NCI-H526 treated with DMSO at 0.1 percent for 48 hours (cell line): ENCODE measurements around the gene TFEB.

Experiments used
- DNase-seq: peaks from one replicate; lab custom pipeline; 2025; lab: John Stamatoyannopoulos, UW

The TFEB gene

DNA sequence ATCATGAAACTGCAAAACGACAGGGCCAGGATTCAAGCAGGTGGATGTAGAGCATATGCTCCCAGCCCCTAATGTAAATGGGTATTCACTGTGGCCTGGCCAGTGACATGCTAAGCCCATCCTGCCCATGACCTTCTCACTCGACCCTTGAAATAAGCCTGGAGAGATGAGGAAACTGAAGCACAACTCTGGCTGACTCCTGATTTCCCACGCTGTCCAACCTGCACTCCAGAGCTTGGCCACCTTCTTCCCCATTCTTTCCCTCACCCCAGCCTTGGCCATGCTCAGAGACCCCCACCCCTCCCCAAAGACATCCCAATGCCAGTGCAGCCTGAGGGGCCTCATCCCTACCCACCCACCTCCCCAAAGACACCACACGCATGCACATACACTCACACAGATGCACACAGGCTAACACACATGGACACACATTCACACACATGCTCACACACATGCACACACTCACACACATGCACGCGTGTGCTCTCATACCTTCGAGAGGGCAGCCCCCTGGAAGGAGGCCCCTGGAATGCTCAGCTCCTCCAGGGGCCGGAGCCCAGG lies 12.4 kb downstream of the TFEB start:
- no peak for DNase-seq

DNA sequence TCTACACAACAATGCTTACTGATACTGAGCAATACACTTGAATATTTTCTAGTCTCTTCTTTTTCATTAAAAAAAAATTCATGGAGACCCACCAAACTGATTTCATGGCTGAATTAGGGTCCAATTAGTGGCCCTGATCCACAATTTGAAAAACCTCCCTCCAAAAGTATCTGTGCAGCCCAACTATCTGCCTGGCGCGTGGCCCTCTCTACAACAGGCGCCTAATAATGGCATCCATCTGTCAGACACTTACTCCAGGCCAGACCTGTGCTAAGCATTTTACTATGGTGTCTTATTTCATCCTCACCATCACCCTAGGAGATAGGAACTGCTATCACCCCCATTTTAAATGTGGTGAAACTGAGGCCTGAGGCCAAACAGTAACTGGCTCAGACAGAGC lies 14.0 kb downstream of the TFEB start:
- no peak for DNase-seq

DNA sequence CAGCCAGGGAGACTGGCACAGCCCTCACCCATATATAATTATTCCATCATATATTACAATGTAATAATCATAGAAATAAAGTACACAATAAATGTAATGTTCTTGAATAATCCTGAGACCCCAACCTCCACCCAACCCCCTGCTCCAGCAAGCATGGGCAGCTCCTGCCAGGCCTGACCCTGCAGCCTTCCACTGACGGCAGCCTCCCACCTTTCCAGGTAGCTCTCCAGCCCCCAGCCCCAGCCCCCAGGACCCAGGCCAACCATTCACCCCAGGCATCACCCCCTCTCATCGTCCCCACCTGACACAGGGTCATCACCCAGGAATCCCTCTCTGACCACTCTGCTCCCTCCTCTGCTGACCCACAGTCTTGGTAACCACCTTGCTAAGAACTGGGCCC lies 14.6 kb downstream of the TFEB start:
- DNase-seq = no peak

DNA sequence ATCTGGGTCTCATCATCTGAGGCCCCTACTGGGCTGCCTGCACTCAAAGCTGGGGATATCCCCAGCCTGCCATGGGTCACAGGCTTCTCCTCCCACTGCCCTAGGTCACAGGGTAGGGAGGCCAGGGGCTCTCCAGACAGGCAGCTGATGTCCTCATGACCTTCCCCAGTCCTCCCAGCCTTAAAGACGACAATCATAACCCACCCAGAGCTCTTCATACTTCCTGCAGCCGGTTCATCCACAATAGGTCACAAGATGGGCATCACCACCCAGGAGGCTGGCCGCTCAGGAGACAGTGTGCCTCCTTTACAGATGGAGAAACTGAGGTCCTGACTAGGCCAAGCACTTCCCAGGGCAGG lies 15.2 kb downstream of the TFEB start:
- no peak for DNase-seq

DNA sequence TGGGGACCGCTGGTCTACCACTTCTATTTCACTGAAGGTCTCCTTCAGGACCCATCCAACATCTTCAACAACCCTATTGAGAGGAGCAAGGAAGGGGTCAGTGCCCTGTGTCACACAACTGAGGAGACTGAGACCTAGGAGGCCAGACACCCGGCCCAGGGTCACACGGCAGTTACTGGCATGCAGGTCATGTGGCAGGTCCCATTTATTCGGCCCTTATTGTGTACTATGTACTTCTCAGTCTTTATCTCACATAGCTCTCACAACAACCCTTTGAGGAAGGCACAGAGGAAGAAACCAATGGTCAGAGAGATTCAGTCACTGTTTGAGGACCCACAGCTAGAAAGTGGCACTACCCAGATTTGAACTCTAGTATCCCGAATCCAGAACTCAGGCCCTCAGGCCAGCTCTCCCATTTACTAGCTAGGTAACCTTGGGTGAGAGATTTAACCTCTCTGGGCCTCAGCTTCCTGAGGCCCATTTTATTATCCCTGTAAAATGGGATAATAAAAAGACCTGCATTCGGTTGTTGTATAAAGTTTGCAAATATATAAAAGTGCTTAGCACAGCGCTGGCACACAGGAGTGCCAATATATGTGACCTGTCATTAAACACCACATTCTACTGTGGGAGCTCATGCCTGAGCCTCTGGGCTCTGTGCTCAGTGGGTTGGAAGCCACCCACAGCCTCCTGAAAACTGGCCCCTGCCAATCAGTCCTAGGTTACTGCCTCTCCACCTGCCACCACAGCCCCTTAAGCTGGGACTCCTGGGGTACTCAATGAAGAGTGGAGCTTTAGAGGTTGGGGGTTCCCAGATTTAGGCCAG lies 15.8 kb downstream of the TFEB start:
- no peak for DNase-seq

DNA sequence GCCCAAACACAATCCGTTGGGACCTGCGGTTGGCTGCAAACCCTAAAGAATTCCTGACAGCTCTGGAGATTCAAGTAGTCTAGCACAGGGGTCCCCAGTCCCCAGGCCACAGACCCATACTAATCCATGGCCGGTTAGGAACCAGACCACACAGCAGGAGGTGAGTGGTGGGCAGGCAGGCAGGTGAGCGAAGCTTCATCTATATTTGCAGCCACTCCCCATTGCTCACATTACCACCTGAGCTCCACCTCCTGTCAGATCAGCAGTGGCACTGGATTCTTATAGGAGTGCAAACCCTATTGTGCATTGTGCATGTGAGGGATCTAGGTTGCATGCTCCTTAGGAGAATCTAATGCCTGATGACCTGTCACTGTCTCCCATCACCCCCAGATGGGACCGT lies 16.6 kb downstream of the TFEB start:
- no peak for DNase-seq

DNA sequence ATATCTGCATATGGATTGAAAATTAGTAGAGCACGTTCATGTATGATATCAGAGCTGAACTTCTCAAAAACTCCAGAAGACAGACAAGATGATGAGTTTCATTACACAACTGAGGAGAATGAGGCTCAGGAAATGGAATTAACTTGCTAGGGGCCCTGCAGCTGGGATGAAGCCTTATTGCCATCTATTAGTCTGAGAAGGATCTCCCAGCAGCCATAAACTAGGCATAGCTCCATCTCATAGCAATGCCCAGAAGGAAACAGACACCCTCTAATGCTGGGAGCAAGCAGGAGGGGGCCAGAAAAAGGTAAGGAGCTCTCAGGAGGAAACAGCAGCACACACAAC lies 18.0 kb downstream of the TFEB start:
- no peak for DNase-seq

DNA sequence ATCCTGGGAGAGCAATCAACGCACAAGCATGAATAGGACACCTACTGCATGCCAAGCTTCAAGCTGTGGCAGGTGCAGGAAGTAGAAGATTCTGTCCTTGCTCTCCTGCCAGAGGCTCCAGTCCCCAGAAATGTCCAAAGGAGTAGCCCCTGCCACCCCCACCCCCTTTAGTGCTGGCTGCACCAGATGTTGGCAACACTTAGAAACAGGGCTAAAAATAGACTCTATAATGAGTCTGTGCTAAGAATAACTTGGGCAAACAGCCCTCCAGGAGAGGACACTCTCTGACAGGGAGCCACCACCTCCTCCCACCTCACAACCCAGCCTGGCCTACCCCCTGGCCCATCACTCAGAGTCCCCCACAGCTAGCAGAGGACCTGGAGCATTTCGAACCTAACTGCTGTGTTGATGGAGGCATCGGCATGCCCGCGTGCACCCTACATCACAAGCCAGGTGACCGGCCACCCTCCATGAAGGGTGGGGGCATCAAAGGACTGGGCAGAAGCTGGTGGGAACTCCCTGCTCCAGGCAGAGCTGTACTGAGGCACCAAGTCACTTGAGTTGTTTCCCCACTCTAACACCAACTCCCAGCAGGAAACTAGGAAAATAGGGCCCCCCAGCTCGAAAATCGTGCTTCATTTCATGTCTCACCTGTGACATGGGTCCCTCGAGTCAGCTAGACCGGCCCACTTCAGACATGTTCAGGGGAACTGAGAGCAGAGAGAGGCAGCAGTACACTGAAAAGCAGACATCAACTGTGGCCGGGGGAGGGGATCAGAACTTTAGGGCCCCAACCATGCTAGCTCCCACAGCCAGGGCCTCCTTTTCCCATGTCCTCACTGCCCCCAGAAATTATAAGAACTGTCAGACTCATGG lies 18.7 kb downstream of the TFEB start:
- DNase-seq = no peak

DNA sequence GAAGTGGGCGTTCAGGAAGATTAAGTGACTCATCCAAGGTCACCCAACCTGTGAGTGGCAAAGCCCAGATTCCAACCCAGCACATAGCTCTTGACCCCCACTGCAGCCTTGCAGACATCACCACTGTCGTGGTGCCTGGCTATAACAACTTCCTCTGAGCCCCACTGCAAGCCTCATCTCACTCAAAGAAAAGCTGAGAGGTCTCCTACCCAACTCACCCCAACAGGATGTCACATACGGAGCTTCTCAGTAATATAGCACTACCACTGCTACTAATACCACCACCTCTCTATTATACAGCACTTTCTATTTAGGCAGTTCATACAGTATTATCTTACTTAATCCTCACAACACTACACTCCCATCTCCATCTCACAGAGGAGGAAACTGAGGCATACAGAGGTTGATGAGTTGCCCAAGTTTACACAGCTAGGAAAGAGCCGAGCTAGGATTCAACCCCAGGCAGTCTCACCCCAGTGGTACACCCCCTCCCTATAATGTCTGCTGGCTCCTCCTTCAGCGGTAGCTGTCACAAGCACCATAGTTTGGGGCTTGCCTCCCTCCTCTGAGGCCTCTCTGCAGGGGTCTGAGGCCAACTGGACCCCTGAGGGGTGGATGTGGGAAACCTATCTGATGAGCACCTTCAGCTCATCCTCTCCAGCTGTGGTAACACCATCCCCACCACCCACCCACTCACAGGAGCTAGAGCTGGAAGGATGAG lies 19.5 kb downstream of the TFEB start:
- DNase-seq = no peak

DNA sequence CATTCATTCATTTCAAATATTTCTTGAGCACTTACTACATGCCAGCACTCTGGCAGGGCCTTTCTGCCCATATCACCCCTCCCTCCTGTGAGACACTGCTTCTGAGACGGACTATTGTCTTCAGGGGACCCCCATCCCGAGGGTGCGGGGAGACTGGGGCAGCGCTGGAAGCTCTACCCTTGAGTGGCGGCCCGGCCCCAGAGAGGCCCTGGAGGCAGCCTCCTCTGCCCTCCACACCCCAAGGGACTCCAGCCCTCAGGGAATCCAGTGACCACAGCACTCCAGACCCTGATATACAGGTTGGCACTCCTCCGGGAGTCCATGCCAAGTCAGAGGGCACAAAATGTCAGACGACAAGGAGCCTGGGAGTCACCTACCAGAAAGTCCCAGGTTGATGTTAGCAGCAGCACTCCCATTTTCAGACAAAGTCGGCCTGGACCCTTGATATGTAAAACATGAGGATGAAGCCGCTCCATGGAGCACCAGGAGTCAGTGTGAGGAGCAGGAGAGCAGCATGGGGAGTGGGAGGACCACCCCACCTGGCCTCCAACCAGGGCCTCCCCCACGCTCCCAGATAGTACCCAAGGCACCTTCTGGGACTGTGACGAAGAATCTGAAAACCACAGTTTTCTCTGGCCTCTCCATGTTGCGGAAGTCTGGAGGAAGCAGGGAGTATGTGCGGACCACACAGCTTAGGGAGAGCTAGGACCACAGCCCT lies 20.7 kb downstream of the TFEB start:
- DNase-seq = no peak

DNA sequence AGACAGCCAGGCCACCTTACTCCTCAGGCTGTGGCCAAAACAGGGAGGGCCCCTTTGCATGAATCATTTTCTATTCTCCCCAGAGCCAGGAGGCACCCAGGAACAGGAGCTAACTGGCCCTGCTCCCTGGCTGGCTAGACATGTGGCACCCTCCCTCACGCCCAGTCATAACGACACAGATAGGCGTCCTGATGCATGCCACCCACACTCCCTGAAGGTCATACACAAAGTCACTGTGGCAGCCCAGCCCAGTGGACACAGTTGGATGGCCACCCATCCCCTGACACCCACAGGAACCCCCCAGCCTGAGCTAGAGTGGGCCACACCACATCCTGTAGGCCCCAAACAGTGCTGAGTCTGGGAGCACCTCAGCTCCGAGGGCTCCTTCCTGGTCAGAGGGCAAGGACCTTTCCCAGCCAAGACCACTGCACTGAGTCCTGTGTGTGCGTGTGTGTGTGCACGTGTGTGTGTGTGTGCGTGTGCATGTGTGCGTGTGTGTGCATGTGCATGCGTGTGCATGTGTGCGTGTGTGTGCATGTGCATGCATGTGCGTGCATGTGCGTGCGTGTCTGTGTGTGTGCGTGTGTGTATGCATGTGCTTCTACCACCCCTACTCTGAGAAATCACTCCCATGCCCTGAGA lies 21.6 kb downstream of the TFEB start:
- no peak for DNase-seq

DNA sequence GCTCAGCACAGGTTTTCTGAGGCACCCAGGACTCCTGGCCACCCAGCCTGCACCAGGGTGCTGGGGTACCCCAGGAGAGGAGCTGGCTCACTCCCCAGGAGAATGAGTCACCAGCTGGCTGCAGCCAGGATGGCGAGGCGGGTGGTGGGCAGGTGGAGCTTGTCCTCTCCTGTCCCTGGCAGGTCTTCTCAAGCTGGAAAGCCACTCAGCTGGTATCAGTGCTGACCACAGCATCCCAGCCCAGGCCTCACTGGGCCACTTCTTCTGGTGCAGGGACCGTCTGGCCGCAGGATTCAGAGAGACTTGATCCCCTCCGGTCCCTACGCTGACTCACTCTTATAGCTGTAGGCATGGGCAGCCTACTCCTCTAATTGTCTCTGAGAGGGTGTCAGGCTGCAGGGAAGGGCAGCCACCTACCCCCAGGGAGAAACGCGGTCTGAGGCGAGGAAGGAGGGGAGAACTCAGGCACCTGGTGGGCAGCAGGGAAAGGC lies 22.2 kb downstream of the TFEB start:
- DNase-seq = no peak

DNA sequence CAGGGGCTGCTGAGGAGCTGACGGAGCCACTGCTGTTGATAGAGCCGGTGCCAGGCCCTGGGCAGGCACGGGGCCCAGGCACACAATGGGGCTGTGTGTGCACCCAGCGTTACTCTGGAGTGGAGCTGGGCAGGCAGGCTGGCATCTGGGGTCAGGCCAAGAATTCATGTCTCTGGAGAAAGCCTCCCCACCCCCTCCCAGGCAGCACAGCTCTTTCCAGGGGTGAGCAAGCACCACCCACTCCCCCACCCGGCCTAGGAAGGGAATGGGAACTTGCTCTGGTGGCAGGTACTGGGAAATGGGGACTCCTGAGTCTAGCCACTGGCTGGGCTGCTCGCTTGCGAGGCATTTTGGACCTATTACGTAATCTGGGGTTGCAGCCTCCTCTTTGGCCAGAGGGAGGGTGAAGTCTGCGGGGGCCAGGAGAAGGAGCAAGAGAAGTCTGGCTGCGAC lies 22.7 kb downstream of the TFEB start:
- DNase-seq = no peak

DNA sequence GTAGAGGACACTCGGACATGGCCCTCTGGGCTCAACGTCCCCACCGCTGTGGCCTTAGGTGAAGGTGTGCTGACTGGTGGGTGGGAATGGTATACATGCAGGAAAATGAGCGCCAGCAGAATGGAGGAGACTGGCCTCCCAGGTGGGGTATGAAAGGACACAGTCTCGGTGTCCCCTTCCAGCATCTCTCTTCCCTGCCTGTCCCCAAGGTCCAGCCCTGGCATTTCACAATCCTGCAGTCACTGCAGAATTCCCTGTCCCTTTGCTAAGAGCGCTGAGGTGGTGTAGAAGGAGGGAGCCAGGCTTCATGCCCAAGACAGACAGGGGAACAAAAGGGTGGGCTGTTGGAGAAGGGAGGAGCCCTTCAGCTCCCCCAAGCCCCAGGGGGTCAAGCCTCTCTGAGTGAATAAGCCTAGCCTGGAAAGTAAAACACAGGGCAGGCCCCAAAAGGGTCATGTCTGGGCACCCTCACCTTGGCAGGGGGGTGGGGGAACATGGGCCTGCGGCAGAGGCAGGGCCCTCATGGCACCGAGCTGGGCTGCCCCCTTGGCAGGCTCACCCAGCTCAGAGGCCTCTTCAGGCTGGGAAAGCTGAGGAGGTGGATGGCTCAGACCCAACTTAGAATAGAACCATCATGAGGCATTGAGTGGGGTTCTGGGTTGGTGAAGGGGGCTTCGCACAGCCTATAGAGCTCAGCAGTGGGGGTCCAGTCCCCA lies 23.9 kb downstream of the TFEB start:
- DNase-seq = no peak

DNA sequence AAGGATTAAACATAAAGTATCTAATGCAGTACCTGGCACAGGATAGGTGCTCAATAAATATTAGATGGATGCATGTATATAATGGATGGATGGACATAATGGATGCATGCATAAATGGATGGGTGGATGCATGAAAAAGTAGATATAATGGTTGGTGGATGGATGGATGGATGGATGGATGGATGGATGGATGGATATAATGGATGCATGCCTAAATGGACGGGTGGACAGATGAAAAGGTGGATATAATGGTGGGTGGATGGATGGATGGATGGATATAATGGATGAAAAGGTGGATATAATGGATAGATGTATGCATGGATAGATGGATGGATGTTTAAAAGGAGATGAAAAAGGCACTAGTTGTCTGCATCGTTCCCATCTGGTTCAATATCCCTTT lies 26.0 kb downstream of the TFEB start:
- no peak for DNase-seq

DNA sequence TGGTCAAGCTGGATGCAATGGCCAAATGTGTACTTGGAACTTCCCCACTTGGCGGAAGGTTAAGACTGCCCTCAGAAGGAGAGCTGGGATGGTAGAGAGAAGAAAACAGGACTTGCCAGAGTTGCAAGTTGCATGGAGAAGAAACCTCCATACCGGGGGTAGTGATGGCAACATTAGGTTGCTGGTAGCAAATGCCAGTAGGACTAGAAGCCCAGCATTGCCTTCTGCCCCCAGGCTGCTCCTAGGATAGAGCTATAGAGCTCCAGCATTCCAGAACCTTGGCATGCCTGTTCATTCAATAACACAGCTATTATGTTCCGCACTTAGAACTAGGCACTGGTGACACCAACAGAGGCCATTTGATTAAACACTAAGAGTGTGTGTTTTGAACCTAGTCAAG lies 26.6 kb downstream of the TFEB start:
- DNase-seq = no peak

DNA sequence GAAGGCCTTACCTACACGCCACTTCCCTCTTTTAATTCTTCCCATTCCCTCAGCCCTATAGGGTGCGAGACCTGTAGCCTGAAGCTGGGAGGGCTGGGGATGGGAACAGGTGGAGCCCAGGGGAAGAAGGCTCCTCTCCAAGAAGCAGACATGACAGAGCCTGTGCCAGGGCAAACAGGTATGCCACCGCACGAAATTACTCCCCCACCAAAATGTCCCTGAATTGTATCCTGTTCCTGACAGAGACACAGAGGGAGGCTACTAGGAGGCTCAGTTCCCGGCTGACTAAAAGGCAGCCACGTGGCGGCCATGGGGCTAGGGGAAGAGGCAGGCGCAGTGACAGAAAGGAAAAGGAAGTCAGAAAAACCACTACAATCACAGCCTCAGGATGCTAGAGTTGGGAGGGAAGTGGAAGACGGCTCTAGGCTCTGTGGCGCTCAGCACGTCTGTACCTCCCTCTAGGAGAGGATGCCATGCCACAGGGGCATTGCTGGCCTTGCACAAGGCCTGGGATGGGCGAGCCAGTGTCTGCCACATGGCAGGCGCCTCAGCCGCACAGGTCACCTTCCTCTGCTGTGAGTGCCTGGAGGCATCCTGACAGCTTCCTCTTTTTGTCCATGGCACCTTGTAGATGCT lies 27.7 kb downstream of the TFEB start:
- DNase-seq = no peak

DNA sequence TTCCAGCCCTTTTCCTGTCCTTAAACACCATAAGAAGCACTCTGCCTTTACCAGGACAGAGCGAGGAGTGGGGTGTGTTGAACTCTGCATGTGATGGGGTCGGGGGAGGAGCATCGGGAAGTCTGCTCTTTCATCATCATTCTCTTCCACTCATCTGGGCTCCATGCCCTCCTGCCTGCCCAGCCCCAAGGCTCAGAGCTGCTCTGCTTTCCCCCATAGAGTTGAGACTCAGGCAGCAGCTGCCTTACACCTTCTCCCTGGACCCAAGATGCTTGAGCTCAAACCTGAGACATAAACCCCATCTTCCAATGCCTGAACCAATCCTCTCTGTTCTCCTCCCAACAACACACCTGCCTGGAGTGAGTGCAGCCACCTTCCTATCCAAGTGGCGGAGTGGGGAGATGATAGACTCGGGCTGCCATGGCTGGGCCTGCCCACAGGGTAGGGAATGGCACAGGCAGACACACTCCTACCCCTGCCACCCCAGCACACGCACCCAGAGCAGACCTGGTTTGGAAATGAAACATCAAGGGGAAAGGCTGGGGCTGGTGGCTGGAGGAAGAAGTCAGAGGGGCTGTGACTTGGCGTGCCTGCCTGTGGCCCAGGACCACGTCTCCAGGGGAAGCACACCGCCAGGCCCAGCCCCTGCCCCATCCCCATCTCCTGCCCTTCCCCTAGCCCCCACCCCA lies 28.4 kb downstream of the TFEB start:
- DNase-seq = no peak
